ENCODE measurements around the gene MED27.

Gene MED27

GRCh38 chr9:131876486-131876885, 203.2 kb downstream of the MED27 start:
- Histone ChIP-seq H3K27me3 (ENCODE audit: insufficient read depth, insufficient read length) (no peaks in the 10 kb centered on the region), H3K4me1 (ENCODE audit: insufficient read depth, insufficient read length) (peaks cover 3% of the 10 kb centered on the region), H3K36me3 (ENCODE audit: insufficient read depth, insufficient read length, low read length) (peaks cover 17% of the 10 kb centered on the region), H3K4me3 (ENCODE audit: insufficient read length, low read depth) (no peak overlapping the region), H3K9me3 (ENCODE audit: insufficient read depth, low read length) (no peaks in the 10 kb centered on the region), H3K9ac (ENCODE audit: insufficient read length, low read depth) (no peak overlapping the region)
- DNase-seq (ENCODE audit: low read depth, low spot score): no peak
- TF ChIP-seq YY1 (IDR thresholded peaks at IDR 0.05; ENCODE audit: insufficient read depth, insufficient read length) (no peak), ZNF274 (IDR thresholded peaks at IDR 0.05; ENCODE audit: low read depth, low read length) (no peak), SUZ12 (IDR thresholded peaks at IDR 0.05; ENCODE audit: extremely low read depth, insufficient read depth, insufficient read length) (no peak)

DNA sequence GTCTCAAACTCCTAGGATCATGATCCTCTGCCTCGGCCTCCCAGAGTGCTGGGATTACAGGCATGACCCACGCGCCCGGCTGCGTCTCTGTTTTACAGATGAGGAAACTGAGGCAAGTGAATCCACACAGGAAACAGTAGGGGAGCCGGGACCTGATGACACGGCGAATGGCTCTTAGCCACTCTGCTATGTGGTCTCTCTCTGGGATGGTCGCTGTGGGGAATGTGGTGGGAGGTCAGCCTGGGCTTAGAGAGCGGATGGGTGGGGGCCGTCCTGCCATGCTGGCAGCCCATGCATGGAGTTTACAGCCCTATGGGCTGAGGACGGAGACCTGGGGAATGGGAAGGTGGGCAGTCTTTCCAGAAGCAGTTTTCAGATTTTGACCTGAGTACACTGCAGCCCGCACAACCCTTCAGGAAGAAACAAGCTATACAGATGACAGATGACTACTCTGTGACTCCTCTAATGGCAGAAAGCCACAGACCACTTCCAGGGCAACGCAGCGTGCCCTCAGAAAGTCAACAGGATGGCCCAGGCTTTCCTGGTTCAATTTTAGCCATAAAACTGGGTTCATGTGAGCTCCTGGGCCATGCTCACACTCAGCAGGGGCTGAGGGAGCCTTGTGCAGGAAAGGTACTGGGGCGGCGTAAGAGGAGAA, 203.7 kb downstream of the MED27 start:
- no peaks in the 10 kb centered on the region for H3K9me3 ChIP-seq (ENCODE audit: insufficient read depth, low read length)
- peaks cover 17% of the 10 kb centered on the region for H3K36me3 ChIP-seq (ENCODE audit: insufficient read depth, insufficient read length, low read length)
- no peak overlapping the region for H3K9ac ChIP-seq (ENCODE audit: insufficient read length, low read depth)
- peaks cover 4% of the 10 kb centered on the region for H3K4me1 ChIP-seq (ENCODE audit: insufficient read depth, insufficient read length)
- no peak for TF ChIP-seq ZNF274 (IDR thresholded peaks at IDR 0.05; ENCODE audit: low read depth, low read length)
- TF ChIP-seq SUZ12 (IDR thresholded peaks at IDR 0.05; ENCODE audit: extremely low read depth, insufficient read depth, insufficient read length): no peak
- no peak for TF ChIP-seq YY1 (IDR thresholded peaks at IDR 0.05; ENCODE audit: insufficient read depth, insufficient read length)
- no peak for DNase-seq (ENCODE audit: low read depth, low spot score)
- no peak overlapping the region for H3K4me3 ChIP-seq (ENCODE audit: insufficient read length, low read depth)
- H3K27me3 ChIP-seq (ENCODE audit: insufficient read depth, insufficient read length): no peaks in the 10 kb centered on the region

- peaks cover 17% of the 10 kb centered on the region for H3K36me3 ChIP-seq (ENCODE audit: insufficient read depth, insufficient read length, low read length)
- H3K9ac ChIP-seq (ENCODE audit: insufficient read length, low read depth): no peak overlapping the region
- no peak overlapping the region for H3K4me3 ChIP-seq (ENCODE audit: insufficient read length, low read depth)
- peaks cover 11% of the 10 kb centered on the region for H3K4me1 ChIP-seq (ENCODE audit: insufficient read depth, insufficient read length)
- DNase-seq (ENCODE audit: low read depth, low spot score): no peak
- no peaks in the 10 kb centered on the region for H3K27me3 ChIP-seq (ENCODE audit: insufficient read depth, insufficient read length)
- no peaks in the 10 kb centered on the region for H3K9me3 ChIP-seq (ENCODE audit: insufficient read depth, low read length)
- TF ChIP-seq SUZ12 (IDR thresholded peaks at IDR 0.05; ENCODE audit: extremely low read depth, insufficient read depth, insufficient read length): no peak
- no peak for TF ChIP-seq YY1 (IDR thresholded peaks at IDR 0.05; ENCODE audit: insufficient read depth, insufficient read length)
- no peak for TF ChIP-seq ZNF274 (IDR thresholded peaks at IDR 0.05; ENCODE audit: low read depth, low read length)
Measured at GRCh38 chr9:131874916-131875670, 204.6 kb downstream of the MED27 start.

DNA sequence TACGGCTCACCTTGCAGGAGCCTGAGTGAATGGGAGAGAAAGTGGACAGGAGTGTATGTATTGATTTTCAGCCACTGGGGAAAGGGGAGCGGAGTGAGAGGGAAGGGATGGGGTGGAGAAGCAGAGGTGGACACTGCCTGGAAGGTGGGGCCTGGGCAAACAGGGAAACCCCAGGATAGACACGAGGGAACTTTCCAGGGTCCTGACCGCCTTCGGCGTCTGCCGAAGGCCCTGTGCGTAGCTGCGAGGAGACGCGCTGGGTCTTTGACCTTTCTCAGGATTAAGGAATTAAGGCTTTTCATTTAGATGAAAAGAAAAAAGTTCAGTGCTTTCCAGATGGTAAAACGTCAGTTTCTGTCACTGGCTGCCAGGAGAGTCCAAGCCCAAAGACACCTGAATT, 205.2 kb downstream of the MED27 start:
- no peaks in the 10 kb centered on the region for H3K27me3 ChIP-seq (ENCODE audit: insufficient read depth, insufficient read length)
- H3K4me3 ChIP-seq (ENCODE audit: insufficient read length, low read depth): no peak overlapping the region
- no peak for DNase-seq (ENCODE audit: low read depth, low spot score)
- no peak overlapping the region for H3K9ac ChIP-seq (ENCODE audit: insufficient read length, low read depth)
- H3K9me3 ChIP-seq (ENCODE audit: insufficient read depth, low read length): no peaks in the 10 kb centered on the region
- peaks cover 12% of the 10 kb centered on the region for H3K4me1 ChIP-seq (ENCODE audit: insufficient read depth, insufficient read length)
- peaks cover 13% of the 10 kb centered on the region for H3K36me3 ChIP-seq (ENCODE audit: insufficient read depth, insufficient read length, low read length)
- TF ChIP-seq ZNF274 (IDR thresholded peaks at IDR 0.05; ENCODE audit: low read depth, low read length): no peak
- TF ChIP-seq SUZ12 (IDR thresholded peaks at IDR 0.05; ENCODE audit: extremely low read depth, insufficient read depth, insufficient read length): no peak
- TF ChIP-seq YY1 (IDR thresholded peaks at IDR 0.05; ENCODE audit: insufficient read depth, insufficient read length): no peak

DNA sequence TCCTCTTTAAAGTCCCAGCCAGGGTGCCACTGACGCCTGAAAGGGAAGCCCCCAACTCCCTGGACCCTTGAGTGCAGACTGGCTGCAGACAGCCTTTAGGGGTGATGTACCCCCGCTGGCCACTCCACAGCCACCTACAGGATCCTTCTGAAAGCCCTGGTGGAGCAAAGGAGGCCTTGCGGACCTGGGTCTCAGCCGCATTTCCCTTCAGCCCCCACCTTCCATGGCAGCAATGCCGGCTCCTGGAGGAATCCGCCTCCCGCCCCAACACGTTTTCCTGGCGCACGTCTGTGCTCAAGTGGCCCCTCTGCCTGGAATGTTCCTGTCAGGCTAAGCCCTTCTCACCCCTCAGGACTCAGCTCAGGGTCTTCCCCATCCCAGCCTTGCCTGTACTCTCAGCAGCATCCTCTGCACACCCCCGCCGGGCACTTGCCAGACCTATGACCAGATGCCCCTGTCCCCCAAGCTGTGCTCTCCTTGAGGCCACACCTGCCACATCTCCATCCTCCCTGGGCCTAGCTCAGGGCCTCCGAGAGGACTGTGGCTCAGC, 205.7 kb downstream of the MED27 start:
- Histone ChIP-seq H3K9me3 (ENCODE audit: insufficient read depth, low read length) (no peaks in the 10 kb centered on the region), H3K4me1 (ENCODE audit: insufficient read depth, insufficient read length) (peaks cover 12% of the 10 kb centered on the region), H3K9ac (ENCODE audit: insufficient read length, low read depth) (no peak overlapping the region), H3K36me3 (ENCODE audit: insufficient read depth, insufficient read length, low read length) (peaks cover 8% of the 10 kb centered on the region), H3K4me3 (ENCODE audit: insufficient read length, low read depth) (no peak overlapping the region), H3K27me3 (ENCODE audit: insufficient read depth, insufficient read length) (no peaks in the 10 kb centered on the region)
- TF ChIP-seq SUZ12 (IDR thresholded peaks at IDR 0.05; ENCODE audit: extremely low read depth, insufficient read depth, insufficient read length) (no peak), YY1 (IDR thresholded peaks at IDR 0.05; ENCODE audit: insufficient read depth, insufficient read length) (no peak), ZNF274 (IDR thresholded peaks at IDR 0.05; ENCODE audit: low read depth, low read length) (no peak)
- DNase-seq (ENCODE audit: low read depth, low spot score): no peak

GRCh38 chr9:131873335-131873734, 206.3 kb downstream of the MED27 start:
- Histone ChIP-seq H3K9ac (ENCODE audit: insufficient read length, low read depth) (no peak overlapping the region), H3K27me3 (ENCODE audit: insufficient read depth, insufficient read length) (no peaks in the 10 kb centered on the region), H3K36me3 (ENCODE audit: insufficient read depth, insufficient read length, low read length) (peaks cover 6% of the 10 kb centered on the region), H3K9me3 (ENCODE audit: insufficient read depth, low read length) (no peaks in the 10 kb centered on the region), H3K4me3 (ENCODE audit: insufficient read length, low read depth) (no peak overlapping the region), H3K4me1 (ENCODE audit: insufficient read depth, insufficient read length) (peaks cover 14% of the 10 kb centered on the region)
- DNase-seq (ENCODE audit: low read depth, low spot score): no peak
- TF ChIP-seq SUZ12 (IDR thresholded peaks at IDR 0.05; ENCODE audit: extremely low read depth, insufficient read depth, insufficient read length) (no peak), ZNF274 (IDR thresholded peaks at IDR 0.05; ENCODE audit: low read depth, low read length) (no peak), YY1 (IDR thresholded peaks at IDR 0.05; ENCODE audit: insufficient read depth, insufficient read length) (no peak)

- Histone ChIP-seq H3K9ac (ENCODE audit: insufficient read length, low read depth) (no peak overlapping the region), H3K27me3 (ENCODE audit: insufficient read depth, insufficient read length) (no peaks in the 10 kb centered on the region), H3K4me1 (ENCODE audit: insufficient read depth, insufficient read length) (peaks cover 16% of the 10 kb centered on the region), H3K4me3 (ENCODE audit: insufficient read length, low read depth) (no peak overlapping the region), H3K9me3 (ENCODE audit: insufficient read depth, low read length) (no peaks in the 10 kb centered on the region), H3K36me3 (ENCODE audit: insufficient read depth, insufficient read length, low read length) (peaks cover 6% of the 10 kb centered on the region)
- DNase-seq (ENCODE audit: low read depth, low spot score): no peak
- no peak for TF ChIP-seq SUZ12 (IDR thresholded peaks at IDR 0.05; ENCODE audit: extremely low read depth, insufficient read depth, insufficient read length)
Measured at GRCh38 chr9:131872702-131873101, 207.0 kb downstream of the MED27 start.

Measured in NT2/D1 (cell line).